GM12878 (cell line): ENCODE results near the gene APBA3. TPM values are rescaled to one million over a fixed set of nuclear protein-coding genes. Genes with fewer than 3 reads are reported as not detected.

ENCODE experiments used
- ASH2L ChIP-seq: fragments of 300-600, 200-600 bp; sonication (generic); IDR thresholded peaks from 2 replicates; pipeline ENCODE4 v1.6.1; 2017; ENCODE audit warnings: low read depth, mild to moderate bottlenecking, borderline replicate concordance
- BMI1 ChIP-seq: fragments of 450-650 bp; IDR thresholded peaks from 2 replicates; pipeline ENCODE4 v1.6.1; 2016; ENCODE audit warnings: mild to moderate bottlenecking, moderate library complexity, borderline replicate concordance
- CEBPB ChIP-seq, 2 experiments: fragments of 150-350 bp in 1 of 2; IDR thresholded peaks; 2 replicates each; pipeline ENCODE4 v1.6.1; 2012 to 2014; ENCODE audit warnings: low read depth in 2 of 2, low read length in 2 of 2, borderline replicate concordance in 1 of 2, inconsistent platforms in 1 of 2
- EP300 ChIP-seq, 2 experiments: fragments of 150-350 bp in 1 of 2; IDR thresholded peaks; 2 replicates each; pipeline ENCODE4 v1.6.1; 2011 to 2012; ENCODE audit warnings: low read depth in 2 of 2, low read length in 2 of 2, borderline replicate concordance in 1 of 2, improper control_type of control experiment in 1 of 2, inconsistent platforms in 1 of 2; ENCODE audit not compliant: control insufficient read depth in 1 of 2
- FOS ChIP-seq: IDR thresholded peaks from 3 replicates; pipeline ENCODE4 v1.6.1; 2011; ENCODE audit warnings: borderline replicate concordance; ENCODE audit not compliant: insufficient read length; ENCODE audit errors: extremely low read depth
- IKZF1 ChIP-seq: fragments of 450-650 bp; conservative IDR thresholded peaks from 2 replicates; pipeline ENCODE4 v1.6.1; 2017; ENCODE audit warnings: antibody characterized with exemption, mild to moderate bottlenecking
- LARP7 ChIP-seq: fragments of 450-650 bp; IDR thresholded peaks from 2 replicates; pipeline ENCODE4 v1.6.1; 2017; ENCODE audit warnings: mild to moderate bottlenecking
- MYC ChIP-seq: IDR thresholded peaks from 2 replicates; pipeline ENCODE4 v1.6.1; 2011; ENCODE audit warnings: mild to moderate bottlenecking, low read length, moderate library complexity, inconsistent platforms; ENCODE audit not compliant: insufficient read depth, insufficient replicate concordance, insufficient read length, severe bottlenecking
- NBN ChIP-seq: fragments of 450-650 bp; IDR thresholded peaks from 2 replicates; pipeline ENCODE4 v1.6.1; 2016
- RAD21 ChIP-seq: IDR thresholded peaks from 2 replicates; pipeline ENCODE4 v1.6.1; 2011; ENCODE audit warnings: mild to moderate bottlenecking, low read depth, low read length, moderate library complexity; ENCODE audit not compliant: insufficient read depth
- RAD51 ChIP-seq: fragments of 450-650 bp; IDR thresholded peaks from 2 replicates; pipeline ENCODE4 v1.6.1; 2016; ENCODE audit warnings: moderate library complexity, mild to moderate bottlenecking, inconsistent platforms
- SIX5 ChIP-seq: IDR thresholded peaks from 2 replicates; pipeline ENCODE4 v1.6.1; 2011; ENCODE audit warnings: mild to moderate bottlenecking, low read depth, low read length, moderate library complexity; ENCODE audit not compliant: severe bottlenecking
- TCF3 ChIP-seq: IDR thresholded peaks from 2 replicates; pipeline ENCODE4 v1.6.1; 2012; ENCODE audit warnings: low read depth, mild to moderate bottlenecking, low read length, borderline replicate concordance; ENCODE audit not compliant: insufficient read depth
- ZNF24 ChIP-seq: fragments of 450-650 bp; IDR thresholded peaks from 2 replicates; pipeline ENCODE4 v1.6.1; 2017; ENCODE audit warnings: antibody characterized with exemption, mild to moderate bottlenecking
- polyA plus RNA-seq, 11 experiments: library from polyadenylated mRNA; depleted of rRNA in 4 of 11; unstranded in 6 of 11; stranded (reverse) in 5 of 11; fragments of >200 nt; fragmentation: Nextera tagmentation in 4 of 11; fragmentation: Illumina TruSeq in 1 of 11; extraction: Ambion mirVana in 4 of 11; extraction: Trizol in 1 of 11; gene quantifications; 1 replicate in 1 of 11; 2 replicates in 10 of 11; pipeline versions ENCODE4 v1.2.1 to v1.2.3, GENCODE V29; 2011 to 2016; ENCODE audit warnings: inconsistent platforms in 2 of 11, missing spikeins in 2 of 11, low read depth in 1 of 11
- total RNA-seq, 4 experiments: library from RNA; depleted of rRNA in 3 of 4; stranded (reverse); fragments of >200 nt in 3 of 4; fragmentation: Illumina TruSeq in 1 of 4; extraction: Trizol in 1 of 4; gene quantifications; 2 replicates each; pipeline versions ENCODE4 v1.2.1 to v1.2.3, GENCODE V29; 2013 to 2021
- TF ChIP-seq, protein P1 (sequence below): IDR thresholded peaks from 2 replicates; pipeline ENCODE4 v1.6.1; 2012; ENCODE audit warnings: low read length, inconsistent platforms
- TF ChIP-seq, protein P2 (sequence below): fragments of 450-650 bp; IDR thresholded peaks from 2 replicates; pipeline ENCODE4 v1.6.1; 2017; ENCODE audit warnings: borderline replicate concordance
- TF ChIP-seq, protein P3 (sequence below): fragments of 450-650 bp; IDR thresholded peaks from 2 replicates; pipeline ENCODE4 v1.6.1; 2016; ENCODE audit warnings: mild to moderate bottlenecking
- TF ChIP-seq, protein P4 (sequence below): IDR thresholded peaks from 2 replicates; pipeline ENCODE4 v1.6.1; 2011; ENCODE audit warnings: low read depth, mild to moderate bottlenecking, low read length, moderate library complexity, borderline replicate concordance; ENCODE audit errors: extremely low read depth
- TF ChIP-seq, protein P5 (sequence below): fragments of 450-650 bp; IDR thresholded peaks from 2 replicates; pipeline ENCODE4 v1.6.1; 2018; ENCODE audit warnings: mild to moderate bottlenecking, low read depth, moderate library complexity; ENCODE audit not compliant: partially characterized antibody
- TF ChIP-seq, protein P6 (sequence below): IDR thresholded peaks from 2 replicates; pipeline ENCODE4 v1.6.1; 2012; ENCODE audit warnings: low read depth, low read length, improper control_type of control experiment

Gene APBA3
- total and polyA plus RNA-seq, 10 of the 15 experiments (the other 5 are each of a cell fraction or from before 2014, with no cell fraction given): 0.31 to 36.4 (median 18.3) TPM

DNA sequence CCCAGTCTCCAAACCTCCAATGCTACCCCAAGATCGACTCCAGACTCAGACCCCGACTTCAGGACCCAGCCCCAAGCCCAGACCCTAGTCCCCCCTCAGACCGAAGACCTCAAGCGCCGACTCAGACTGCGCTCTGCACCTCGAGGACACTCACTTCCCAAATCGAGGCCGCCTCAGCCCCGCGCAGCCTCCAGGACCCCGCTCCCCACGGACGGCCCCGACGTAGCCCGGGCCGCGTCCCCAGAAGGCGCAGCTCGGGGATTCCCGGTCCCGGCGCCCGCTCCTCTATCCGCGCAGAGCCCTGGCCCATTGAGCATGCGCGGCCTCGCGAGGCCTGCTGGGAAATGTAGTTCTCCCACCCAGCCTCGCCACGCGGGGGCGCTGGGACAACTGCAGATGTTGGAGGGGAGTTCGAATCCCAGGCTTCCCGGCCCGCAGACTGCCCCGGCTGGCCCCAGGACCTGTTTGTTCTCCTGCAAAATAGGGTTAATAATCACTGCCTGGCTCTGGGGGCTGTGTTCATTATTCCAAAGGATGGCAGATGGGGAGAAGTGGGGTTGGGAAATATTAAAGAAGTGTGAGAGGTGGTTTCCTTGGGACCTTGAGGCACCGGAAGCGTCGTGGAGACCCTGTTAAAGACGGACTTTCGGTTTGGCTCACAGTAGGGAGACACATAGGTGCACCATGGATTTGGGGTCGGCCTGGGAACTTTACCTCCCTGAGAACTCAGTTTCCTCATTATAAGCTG lies at the start of gene APBA3 (continued):
- TF ChIP-seq MYC (no peak), SIX5 (peak; percentile 96), IKZF1 (peak; percentile 99), LARP7 (peak; percentile 84), ASH2L (no peak), FOS (no peak), ZNF24 (no peak; the same call in 1 of the 2 replicates), CEBPB (IDR thresholded peaks at IDR 0.05; ENCODE audit: borderline replicate concordance in 1 of 2, low read depth in 2 of 2, low read length in 2 of 2) (no peak), BMI1 (no peak; the same call in 1 of the 2 replicates), RAD21 (no peak), RAD51 (no peak; the same call in 1 of the 2 replicates), NBN (peak; percentile 75), EP300 (IDR thresholded peaks at IDR 0.05; ENCODE audit: borderline replicate concordance in 1 of 2, control insufficient read depth in 1 of 2, low read depth in 2 of 2, low read length in 2 of 2) (no peak), TCF3 (no peak)
- TF ChIP-seq, protein P1, sequence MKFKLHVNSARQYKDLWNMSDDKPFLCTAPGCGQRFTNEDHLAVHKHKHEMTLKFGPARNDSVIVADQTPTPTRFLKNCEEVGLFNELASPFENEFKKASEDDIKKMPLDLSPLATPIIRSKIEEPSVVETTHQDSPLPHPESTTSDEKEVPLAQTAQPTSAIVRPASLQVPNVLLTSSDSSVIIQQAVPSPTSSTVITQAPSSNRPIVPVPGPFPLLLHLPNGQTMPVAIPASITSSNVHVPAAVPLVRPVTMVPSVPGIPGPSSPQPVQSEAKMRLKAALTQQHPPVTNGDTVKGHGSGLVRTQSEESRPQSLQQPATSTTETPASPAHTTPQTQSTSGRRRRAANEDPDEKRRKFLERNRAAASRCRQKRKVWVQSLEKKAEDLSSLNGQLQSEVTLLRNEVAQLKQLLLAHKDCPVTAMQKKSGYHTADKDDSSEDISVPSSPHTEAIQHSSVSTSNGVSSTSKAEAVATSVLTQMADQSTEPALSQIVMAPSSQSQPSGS: no peak
- TF ChIP-seq, protein P2, sequence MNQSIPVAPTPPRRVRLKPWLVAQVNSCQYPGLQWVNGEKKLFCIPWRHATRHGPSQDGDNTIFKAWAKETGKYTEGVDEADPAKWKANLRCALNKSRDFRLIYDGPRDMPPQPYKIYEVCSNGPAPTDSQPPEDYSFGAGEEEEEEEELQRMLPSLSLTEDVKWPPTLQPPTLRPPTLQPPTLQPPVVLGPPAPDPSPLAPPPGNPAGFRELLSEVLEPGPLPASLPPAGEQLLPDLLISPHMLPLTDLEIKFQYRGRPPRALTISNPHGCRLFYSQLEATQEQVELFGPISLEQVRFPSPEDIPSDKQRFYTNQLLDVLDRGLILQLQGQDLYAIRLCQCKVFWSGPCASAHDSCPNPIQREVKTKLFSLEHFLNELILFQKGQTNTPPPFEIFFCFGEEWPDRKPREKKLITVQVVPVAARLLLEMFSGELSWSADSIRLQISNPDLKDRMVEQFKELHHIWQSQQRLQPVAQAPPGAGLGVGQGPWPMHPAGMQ: no peak
- TF ChIP-seq, protein P3, sequence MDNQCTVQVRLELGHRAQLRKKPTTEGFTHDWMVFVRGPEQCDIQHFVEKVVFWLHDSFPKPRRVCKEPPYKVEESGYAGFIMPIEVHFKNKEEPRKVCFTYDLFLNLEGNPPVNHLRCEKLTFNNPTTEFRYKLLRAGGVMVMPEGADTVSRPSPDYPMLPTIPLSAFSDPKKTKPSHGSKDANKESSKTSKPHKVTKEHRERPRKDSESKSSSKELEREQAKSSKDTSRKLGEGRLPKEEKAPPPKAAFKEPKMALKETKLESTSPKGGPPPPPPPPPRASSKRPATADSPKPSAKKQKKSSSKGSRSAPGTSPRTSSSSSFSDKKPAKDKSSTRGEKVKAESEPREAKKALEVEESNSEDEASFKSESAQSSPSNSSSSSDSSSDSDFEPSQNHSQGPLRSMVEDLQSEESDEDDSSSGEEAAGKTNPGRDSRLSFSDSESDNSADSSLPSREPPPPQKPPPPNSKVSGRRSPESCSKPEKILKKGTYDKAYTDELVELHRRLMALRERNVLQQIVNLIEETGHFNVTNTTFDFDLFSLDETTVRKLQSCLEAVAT: peak; percentile 93
- TF ChIP-seq, protein P4, sequence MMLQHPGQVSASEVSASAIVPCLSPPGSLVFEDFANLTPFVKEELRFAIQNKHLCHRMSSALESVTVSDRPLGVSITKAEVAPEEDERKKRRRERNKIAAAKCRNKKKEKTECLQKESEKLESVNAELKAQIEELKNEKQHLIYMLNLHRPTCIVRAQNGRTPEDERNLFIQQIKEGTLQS: peak; percentile 63; the same call in 1 of the 2 replicates
- TF ChIP-seq, protein P5, sequence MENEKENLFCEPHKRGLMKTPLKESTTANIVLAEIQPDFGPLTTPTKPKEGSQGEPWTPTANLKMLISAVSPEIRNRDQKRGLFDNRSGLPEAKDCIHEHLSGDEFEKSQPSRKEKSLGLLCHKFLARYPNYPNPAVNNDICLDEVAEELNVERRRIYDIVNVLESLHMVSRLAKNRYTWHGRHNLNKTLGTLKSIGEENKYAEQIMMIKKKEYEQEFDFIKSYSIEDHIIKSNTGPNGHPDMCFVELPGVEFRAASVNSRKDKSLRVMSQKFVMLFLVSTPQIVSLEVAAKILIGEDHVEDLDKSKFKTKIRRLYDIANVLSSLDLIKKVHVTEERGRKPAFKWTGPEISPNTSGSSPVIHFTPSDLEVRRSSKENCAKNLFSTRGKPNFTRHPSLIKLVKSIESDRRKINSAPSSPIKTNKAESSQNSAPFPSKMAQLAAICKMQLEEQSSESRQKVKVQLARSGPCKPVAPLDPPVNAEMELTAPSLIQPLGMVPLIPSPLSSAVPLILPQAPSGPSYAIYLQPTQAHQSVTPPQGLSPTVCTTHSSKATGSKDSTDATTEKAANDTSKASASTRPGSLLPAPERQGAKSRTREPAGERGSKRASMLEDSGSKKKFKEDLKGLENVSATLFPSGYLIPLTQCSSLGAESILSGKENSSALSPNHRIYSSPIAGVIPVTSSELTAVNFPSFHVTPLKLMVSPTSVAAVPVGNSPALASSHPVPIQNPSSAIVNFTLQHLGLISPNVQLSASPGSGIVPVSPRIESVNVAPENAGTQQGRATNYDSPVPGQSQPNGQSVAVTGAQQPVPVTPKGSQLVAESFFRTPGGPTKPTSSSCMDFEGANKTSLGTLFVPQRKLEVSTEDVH: no peak
- TF ChIP-seq, protein P6, sequence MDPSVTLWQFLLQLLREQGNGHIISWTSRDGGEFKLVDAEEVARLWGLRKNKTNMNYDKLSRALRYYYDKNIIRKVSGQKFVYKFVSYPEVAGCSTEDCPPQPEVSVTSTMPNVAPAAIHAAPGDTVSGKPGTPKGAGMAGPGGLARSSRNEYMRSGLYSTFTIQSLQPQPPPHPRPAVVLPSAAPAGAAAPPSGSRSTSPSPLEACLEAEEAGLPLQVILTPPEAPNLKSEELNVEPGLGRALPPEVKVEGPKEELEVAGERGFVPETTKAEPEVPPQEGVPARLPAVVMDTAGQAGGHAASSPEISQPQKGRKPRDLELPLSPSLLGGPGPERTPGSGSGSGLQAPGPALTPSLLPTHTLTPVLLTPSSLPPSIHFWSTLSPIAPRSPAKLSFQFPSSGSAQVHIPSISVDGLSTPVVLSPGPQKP: no peak; the same call in 1 of the 2 replicates
